RWPE1 (cell line): ENCODE measurements around the gene GNS.
"Not testable (repeated sequence)": the region's sequence is repeated elsewhere in the genome, so short reads cannot be mapped to it uniquely, and the experiment has no call there.

ENCODE experiments used
- CTCF ChIA-PET: fragments of 350-600 bp; sonication (Branson Sonifier 250); formaldehyde crosslinking; extraction: SDS; loops from one replicate; lab custom pipeline; 2021; lab: Yijun Ruan, JAX
- POLR2A ChIA-PET: fragments of 400-600 bp; formaldehyde crosslinking; extraction: SDS; loops from one replicate; lab custom pipeline; 2020; ENCODE audit warnings: antibody characterized with exemption; ENCODE audit not compliant: low non-redundant PET; lab: Yijun Ruan, JAX
- DNase-seq: peaks from one replicate; pipeline ENCODE4 v3.0.0; 2012; ENCODE audit warnings: low spot score
- H3K27ac ChIP-seq: fragments of 450-650 bp; 2 replicates; pipeline ENCODE4 v1.5.1; 2017
- CTCF ChIP-seq: fragments of 450-650 bp; conservative IDR thresholded peaks from 2 replicates; pipeline ENCODE4 v1.5.1; 2017; ENCODE audit warnings: low read depth, mild to moderate bottlenecking

GNS gene

GRCh38 chr12:64780531-64781279 lies 21.5 kb upstream of the GNS start:
- ChIA-PET POLR2A (interaction anchor here (0.5 kb wide), 1 partner anchor 159 kb away, joined by 5 read pairs; no protein-coding TSS in a partner anchor), CTCF (interaction anchor here (0.5 to 2.4 kb wide), 6 partner anchors 14 to 391 kb away, joined by 3 to 13 read pairs (median 4); no protein-coding TSS in a partner anchor)
- TF ChIP-seq CTCF = 0 out of 2 replicates have a peak, but pooled peaks have one; percentile 8
- DNase-seq = peak; percentile 48
- H3K27ac ChIP-seq = no peak overlapping the region

- POLR2A ChIA-PET = interaction anchor here (0.5 kb wide), 1 partner anchor 158 kb away, joined by 5 read pairs; no protein-coding TSS in a partner anchor
- H3K27ac ChIP-seq = no peak overlapping the region
- CTCF ChIA-PET = interaction anchor here (0.5 to 2.4 kb wide), 5 partner anchors 13 to 391 kb away, joined by 3 to 13 read pairs (median 3); no protein-coding TSS in a partner anchor
These were observed 20.9 kb upstream of the GNS start for GRCh38 chr12:64780132-64780530.

GRCh38 chr12:64779354-64779974 lies 20.3 kb upstream of the GNS start:
- POLR2A ChIA-PET = no interaction called here
- no peak for DNase-seq
- CTCF ChIA-PET = interaction anchor here (1.5 to 2.4 kb wide), 2 partner anchors 13 to 16 kb away, joined by 3 to 13 read pairs; no protein-coding TSS in a partner anchor
- no peak for TF ChIP-seq CTCF
- H3K27ac ChIP-seq = no peak overlapping the region

More at GRCh38 chr12:64780132-64780530, 20.9 kb upstream of the GNS start:
- DNase-seq = no peak
- TF ChIP-seq CTCF = no peak

GRCh38 chr12:64775147-64775736 lies 16.0 kb upstream of the GNS start:
- H3K27ac ChIP-seq, DNase-seq, POLR2A ChIA-PET: not testable (repeated sequence)
- CTCF ChIA-PET = interaction anchor here (1.0 kb wide), 1 partner anchor 95 kb away, joined by 3 read pairs; no protein-coding TSS in a partner anchor

GRCh38 chr12:64773386-64773785 lies 14.2 kb upstream of the GNS start:
- CTCF ChIA-PET = no interaction called here
- H3K27ac ChIP-seq = no peak overlapping the region
- POLR2A ChIA-PET = no interaction called here
- no peak for TF ChIP-seq CTCF
- no peak for DNase-seq

GRCh38 chr12:64767495-64767894 lies 8.3 kb upstream of the GNS start:
- ChIA-PET POLR2A (no interaction called here), CTCF (interaction anchor here (1.1 kb wide), 1 partner anchor 13 kb away, joined by 3 read pairs; no protein-coding TSS in a partner anchor)
- DNase-seq = no peak
- H3K27ac ChIP-seq = no peak overlapping the region
- no peak for TF ChIP-seq CTCF
